Cerebellar nuclear complex (tissue), 1 donor: ENCODE data around the gene SLC25A26.

ENCODE experiments used
- DNase-seq, 2 experiments: peaks; one replicate each; lab custom pipeline; 2025; lab: John Stamatoyannopoulos, UW

Gene SLC25A26

DNA sequence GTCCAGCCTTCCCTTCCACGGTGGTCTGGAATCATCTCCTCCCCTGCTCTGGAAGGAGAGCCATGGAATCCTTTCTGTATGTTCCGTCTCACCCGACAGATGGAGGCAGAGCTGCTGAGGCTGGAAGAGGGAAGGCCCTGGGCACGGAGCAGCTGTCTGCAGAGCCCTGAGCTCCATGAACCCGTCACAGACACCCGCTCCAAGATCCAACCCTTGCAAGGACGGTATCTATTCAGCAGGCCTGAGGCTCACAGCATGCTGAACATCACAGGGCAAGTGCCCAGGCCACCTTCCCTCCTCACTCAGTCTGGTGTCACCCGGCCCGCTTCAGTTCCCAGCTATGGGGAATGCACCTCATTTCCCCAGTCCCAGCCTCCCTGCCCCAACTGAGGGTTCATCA lies 176.1 kb downstream of the SLC25A26 start:
- DNase-seq: no peak

GRCh38 chr3:66397745-66398144 lies 176.9 kb downstream of the SLC25A26 start:
- DNase-seq: no peak

DNA sequence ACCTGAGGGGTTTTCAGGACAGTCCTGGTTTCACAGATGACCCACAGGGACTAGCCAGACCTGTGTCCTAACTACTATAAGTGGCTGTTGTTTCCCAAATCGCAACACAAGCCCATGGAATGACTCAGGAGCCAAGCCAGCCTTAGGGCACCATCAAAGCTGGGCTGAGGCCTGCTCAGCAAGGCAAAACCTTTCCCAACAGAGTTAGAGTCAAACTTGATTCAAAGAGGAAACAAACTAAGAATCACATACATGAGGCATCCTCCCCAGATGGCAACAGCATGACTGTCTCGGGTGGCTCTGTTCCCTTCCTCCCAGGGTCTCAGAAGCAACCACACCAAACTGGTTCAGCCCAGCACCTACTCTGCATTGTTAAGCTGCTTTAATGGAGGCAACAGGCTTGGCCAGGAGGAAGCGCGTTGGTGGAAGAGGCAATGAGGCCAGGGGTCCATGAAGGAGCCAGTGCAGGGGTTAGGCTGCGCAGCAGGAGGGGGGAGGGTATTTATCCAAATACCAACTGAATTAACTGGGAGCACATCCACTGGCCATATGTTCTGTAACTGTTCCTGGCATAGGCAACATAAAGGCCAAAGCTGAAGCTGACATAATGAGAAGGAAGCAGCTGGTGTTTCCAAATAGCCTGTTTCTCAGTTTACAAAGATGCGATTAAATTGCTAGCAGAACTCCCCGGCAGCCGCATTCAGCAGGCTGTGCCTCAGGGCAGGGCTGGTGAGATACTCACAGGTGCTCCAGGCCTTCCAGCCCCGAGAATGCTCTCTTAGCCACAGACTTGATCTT lies 177.6 kb downstream of the SLC25A26 start:
- peak; percentile 37 to 73 for DNase-seq

GRCh38 chr3:66399529-66400232 lies 178.9 kb downstream of the SLC25A26 start:
- DNase-seq: no peak

GRCh38 chr3:66400411-66401156 lies 179.8 kb downstream of the SLC25A26 start:
- DNase-seq: no peak

- no peak for DNase-seq
Observed at GRCh38 chr3:66401157-66401550, 180.4 kb downstream of the SLC25A26 start.

GRCh38 chr3:66401675-66402491 lies 181.1 kb downstream of the SLC25A26 start:
- DNase-seq: no peak

DNA sequence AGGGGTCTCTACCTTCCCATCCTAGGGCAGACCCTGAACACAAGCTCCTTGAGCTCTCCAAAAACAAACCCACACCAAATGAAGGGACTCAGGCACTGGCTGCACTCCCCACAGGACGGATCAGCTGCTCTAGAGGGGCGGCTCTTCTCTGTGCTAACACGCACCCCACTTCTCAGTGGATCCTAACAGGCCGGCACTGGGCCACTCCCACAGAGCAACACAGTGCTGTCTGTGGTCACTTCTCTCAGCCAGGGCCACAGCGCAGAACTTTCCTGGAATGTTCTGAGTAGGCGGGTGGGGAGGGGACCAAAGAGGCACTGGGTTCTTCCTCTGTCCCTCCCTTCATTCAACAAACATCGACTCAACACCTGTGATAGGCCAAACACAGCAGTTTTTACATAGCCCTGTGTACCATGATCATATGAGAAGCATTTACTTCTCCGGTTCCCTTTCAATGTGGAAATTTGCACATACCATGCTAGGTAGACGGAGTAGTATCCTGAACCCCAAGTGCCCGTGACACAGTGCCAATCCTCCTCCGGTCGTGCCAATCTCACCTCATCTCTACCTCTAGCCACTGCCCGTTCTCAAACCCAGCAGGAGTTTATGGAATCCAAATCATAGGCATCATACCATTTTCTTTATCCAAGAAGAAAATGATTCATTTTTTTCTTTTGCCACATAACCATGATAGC lies 181.9 kb downstream of the SLC25A26 start:
- DNase-seq: no peak

- DNase-seq: no peak
Observed at GRCh38 chr3:66403323-66403990, 182.7 kb downstream of the SLC25A26 start.

DNA sequence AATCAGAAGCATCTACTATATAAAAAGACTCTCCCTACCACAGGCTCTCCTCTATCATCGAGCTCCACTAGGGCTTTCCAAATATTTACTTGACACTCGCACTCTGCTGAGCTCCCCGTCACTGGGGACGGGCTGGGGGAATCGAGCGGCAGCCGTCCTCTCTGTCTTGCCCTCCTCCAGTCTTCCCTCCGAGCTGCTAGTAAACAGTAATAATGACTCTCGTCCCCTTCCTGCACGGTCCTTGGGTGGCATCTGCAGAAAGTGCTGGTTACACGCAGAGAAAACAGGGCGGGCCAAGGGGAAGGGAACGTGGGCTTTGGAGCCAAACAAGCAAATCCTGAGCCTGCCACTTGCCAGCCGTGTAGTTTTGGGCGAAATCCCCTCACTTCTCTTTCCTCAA lies 183.4 kb downstream of the SLC25A26 start:
- DNase-seq: no peak

DNA sequence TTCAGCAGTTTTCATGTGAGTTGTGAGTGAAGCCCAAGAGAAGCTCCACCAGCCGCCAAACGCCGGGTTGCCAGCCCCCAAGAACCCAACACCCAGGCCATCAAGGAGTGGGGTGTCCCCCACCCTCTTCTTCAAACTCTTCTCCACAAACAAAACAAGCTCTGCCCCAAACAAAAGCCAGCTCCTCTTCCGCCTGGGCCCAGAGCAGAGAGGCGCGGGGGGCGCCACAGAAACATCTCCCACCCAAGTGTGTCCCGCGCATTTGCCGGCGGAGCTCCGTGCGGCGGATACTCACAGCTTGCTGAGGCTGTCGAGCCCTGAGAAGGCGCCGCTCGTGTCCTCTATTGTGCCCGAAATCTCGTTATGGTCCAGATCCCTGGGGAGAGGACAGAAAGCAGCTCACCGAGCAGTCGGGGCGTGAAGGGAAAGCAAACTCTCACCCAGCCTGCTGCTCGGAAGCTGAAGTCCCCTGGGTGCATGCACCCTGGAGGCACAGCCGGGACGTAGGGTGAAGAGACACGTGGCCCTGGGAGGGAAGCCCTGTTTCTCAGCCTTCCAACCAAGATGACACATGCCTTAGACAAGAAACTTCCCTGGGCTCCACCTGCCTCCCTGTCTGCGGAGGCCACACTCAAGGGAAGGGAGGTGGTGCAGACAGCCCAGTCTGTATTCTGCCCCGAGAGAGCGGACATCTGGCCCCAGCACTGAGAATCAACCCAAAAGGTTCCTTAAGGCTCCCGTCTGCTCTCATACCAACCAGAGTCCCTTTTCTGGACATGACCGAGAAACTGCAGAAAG lies 184.3 kb downstream of the SLC25A26 start:
- DNase-seq: no peak

- DNase-seq: no peak
Observed at GRCh38 chr3:66405701-66406091, 184.9 kb downstream of the SLC25A26 start.

DNA sequence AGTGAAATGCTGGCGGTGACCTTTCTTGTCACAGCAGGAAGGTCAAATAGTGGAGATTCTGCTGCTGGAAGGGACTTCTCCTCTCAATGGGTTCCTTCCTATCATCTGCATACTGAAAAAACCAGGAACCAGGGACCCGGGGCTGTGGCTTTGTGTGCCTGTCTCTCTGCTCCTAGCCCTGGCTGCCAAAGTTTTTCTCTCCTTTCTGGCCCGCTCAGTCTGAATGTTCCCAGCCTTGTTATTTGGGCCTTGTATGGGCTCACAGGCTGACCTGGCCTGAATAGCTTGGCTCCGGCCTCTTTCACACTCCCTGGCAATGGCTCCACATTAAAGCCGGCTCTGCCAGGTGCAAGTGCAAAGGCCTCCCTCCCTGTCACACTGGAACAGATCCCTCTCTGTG lies 185.4 kb downstream of the SLC25A26 start:
- peak in 1 of 2 experiments; percentile 34 for DNase-seq

DNA sequence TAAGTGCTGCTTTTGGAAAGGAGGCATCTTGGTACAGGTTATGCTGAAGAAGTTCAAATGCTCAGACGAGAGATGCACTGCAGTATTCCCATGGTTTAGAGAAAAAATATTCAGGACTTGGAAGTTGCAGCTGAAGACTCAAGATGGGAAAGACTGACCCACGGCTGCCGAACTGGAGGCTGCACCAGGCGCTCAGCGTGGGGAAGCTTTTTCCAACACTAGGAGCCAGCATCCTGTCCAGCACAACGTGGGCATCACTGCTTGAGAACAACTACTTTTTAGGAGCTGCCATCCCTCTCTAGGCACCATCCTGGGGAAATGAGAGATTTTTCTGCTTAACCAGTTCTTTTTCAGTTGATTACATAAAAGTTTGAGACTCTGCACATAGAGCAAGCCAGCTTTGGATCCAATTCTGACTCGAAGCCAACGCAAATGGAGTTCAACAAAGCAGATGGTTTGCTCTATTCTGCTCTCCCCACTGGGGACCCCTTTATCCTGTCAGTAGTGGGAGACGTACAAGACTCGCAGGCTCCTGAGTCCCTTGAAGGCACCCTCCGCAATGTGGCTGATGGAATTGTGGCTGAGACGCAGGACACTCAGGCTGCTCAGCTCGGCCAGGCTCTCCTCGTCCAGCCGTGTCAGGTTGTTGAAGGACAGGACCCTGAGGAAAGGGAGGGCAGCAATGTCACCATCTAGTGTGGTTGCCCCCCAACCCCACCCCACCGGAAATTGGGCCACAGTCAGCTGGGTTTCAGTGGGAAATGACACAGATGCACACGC lies 186.2 kb downstream of the SLC25A26 start:
- no peak for DNase-seq

DNA sequence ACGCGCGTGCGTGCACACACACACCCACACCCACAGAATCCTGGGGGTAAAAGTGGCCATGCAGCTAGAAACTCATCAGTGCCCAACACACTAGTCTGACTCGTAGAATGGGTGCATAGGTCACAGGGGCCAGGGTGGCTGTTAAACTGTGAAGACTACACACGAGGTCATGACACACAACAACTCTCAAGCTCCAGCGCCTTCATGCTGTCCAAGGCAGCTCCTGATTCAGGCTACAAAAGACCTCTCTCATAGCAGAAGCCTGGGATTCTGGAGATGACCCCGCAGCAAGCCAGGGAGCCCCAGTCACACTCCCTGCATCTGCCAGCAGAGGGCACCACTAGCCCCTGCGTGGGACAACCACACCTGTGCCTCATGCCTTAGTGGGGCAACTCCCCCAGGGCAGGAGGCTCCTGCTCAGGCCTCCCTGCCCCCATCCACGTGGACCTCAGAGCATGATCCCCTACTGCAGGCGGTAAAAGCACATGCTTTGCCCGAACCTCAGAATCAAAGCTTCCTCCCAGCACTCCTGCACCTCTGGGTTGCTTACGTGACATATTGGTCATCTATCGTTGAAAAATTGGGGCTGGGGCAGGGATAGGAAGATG lies 186.9 kb downstream of the SLC25A26 start:
- no peak for DNase-seq

- no peak for DNase-seq
Observed at GRCh38 chr3:66409771-66410754, 189.3 kb downstream of the SLC25A26 start.

DNA sequence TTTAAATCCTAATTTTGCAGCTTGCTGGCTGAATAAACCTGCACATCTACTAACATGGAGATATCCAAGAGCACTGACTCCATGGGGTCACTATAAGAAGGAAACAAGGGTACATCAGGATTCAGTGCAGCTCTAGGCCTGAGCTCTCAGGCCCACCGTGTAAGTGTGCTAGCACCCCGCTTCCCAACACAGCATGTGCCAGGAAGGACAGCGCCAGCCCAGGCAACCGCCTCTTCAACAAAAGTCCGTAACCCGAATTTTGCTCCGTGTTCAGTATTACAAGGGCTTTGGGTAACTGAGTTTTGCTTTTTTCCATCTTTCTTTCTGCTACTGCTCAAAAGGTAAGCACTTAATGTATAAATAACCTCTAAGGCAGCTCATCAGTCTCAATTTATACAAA lies 190.2 kb downstream of the SLC25A26 start:
- DNase-seq: no peak
